ENCODE results near the gene BDKRB1. TPM values are rescaled to one million over a fixed set of nuclear protein-coding genes. Genes with fewer than 3 reads are reported as not detected.
A peak's percentile ranks its signal among the peaks of the same experiment; 100 is the strongest.

BDKRB1 gene
- polyA plus RNA-seq, 2 of the 4 experiments (the other 2 are of a cell fraction) = 2.8 to 3.5 TPM

DNA sequence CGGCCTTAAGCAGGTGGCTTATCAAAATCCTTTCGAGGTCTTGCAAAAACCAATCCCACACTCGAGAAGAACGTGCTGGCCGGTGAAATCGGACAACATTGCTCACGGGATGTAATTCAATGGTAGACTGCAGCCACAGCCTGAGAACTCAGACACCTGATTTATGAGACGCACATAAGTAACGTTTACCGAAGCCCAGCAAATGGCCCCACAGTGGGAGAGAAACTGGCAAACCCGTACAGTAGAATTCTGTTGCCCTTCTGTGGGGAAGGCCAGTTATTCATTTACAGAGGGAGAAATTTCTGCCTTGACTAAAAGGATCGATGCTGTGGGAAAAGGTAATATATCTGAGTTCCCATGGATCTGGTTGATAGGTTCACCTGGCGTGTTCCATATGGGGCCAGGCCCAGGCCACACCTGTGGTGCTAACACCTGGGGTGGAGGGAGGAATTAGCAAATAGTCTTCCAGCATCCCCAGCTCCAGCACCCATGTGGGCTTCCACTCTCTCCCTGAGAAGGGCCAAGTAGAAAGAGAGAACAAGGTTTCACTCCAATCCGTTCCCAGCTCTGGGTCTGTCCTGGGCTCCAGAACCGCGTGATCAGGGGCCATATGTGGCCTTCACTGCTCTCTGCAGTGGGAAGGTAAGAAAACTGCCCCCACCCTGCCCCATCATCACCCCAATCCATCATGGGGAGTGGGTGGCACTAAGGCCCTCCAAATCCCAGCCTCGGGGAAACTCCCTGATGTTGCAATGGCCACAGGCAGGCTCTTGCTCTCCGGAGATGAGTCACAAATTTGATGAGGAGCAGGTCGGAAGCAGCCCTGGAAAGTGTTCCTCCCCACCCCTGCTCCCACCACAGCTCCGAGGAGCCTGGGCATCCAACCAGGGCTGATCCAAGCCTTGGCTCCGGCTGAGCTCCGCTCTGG lies 12.7 kb downstream of the BDKRB1 start (continued):
- TF ChIP-seq RFX5 (IDR thresholded peaks at IDR 0.05) (no peak), BHLHE40 (IDR thresholded peaks at IDR 0.05; ENCODE audit: low read depth, low read length) (no peak), HEYL (CRISPR knock-in tag; IDR thresholded peaks at IDR 0.05) (no peak), SMC3 (IDR thresholded peaks at IDR 0.05) (no peak; the same call in 2 of the 3 replicates), CBX2 (IDR thresholded peaks at IDR 0.05; ENCODE audit: borderline replicate concordance, low read depth) (no peak), MAZ (IDR thresholded peaks at IDR 0.05; ENCODE audit: borderline replicate concordance, low read depth, low read length) (no peak), ATOH8 (CRISPR knock-in tag; IDR thresholded peaks at IDR 0.05; ENCODE audit: low read depth) (0 out of 2 replicates have a peak, but pooled peaks have one; percentile 44), BCL3 (IDR thresholded peaks at IDR 0.05) (peak; percentile 89; the same call in 2 of the 3 replicates), NPAS2 (CRISPR knock-in tag; IDR thresholded peaks at IDR 0.05; ENCODE audit: borderline replicate concordance) (no peak), ZFP36 (IDR thresholded peaks at IDR 0.05; ENCODE audit: borderline replicate concordance, partially characterized antibody) (no peak), HES2 (IDR thresholded peaks at IDR 0.05) (peak; percentile 61; the same call in 1 of the 2 replicates), REST (IDR thresholded peaks at IDR 0.05) (no peak)

DNA sequence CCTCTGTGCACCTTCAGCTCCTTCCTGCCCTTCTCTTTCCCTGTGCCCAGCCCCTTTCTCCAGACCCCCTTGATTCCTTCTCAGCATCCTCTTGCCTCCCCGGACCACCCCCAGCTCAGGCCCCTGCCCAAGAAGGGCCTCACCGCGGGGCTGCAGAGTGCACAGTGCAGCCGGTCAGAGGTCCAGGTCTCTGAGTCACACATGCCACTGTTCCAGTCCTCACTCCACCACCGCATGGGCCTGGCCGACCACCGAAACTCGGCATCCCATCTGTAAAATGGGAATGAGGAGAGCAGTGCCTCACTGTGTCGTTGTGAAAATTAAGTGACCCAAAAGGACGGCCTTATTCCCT lies 13.3 kb downstream of the BDKRB1 start:
- Histone ChIP-seq H3K4me1 (peaks cover 51% of the 10 kb centered on the region), H3K27ac (peak overlapping the region; percentile 82 to 92), H3K4me2 (peak overlapping the region; percentile 56), H3K4me3 (no peak overlapping the region), H3K9me3 (peaks cover 21% of the 10 kb centered on the region)
- 50% methylated on average over 8 of the region's 10 CpGs for WGBS (ENCODE audit: missing lambda C conversion rate)
- ChIA-PET CTCF (interaction anchor here (0.5 to 3.1 kb wide), 7 partner anchors 12 to 271 kb away, joined by 3 to 12 read pairs (median 5); partner anchors contain the start of gene BDKRB1), POLR2A (interaction anchor here (1.4 kb wide), 1 partner anchor 23 kb away, joined by 5 read pairs; no protein-coding TSS in a partner anchor)
- FAIRE-seq = no peak
- DNase-seq (ENCODE audit: low read depth in 1 of 2, low spot score in 1 of 2) = no peak
- TF ChIP-seq, protein P1, sequence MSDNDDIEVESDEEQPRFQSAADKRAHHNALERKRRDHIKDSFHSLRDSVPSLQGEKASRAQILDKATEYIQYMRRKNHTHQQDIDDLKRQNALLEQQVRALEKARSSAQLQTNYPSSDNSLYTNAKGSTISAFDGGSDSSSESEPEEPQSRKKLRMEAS (IDR thresholded peaks at IDR 0.05) = 0 out of 2 replicates have a peak, but pooled peaks have one; percentile 19
- no peak for TF ChIP-seq HEYL (CRISPR knock-in tag; IDR thresholded peaks at IDR 0.05)
- no peak for TF ChIP-seq REST (IDR thresholded peaks at IDR 0.05)
- no peak for TF ChIP-seq KDM1A (IDR thresholded peaks at IDR 0.05; ENCODE audit: low read depth)
- peak; percentile 48 to 68 for ATAC-seq
